ENCODE results near the gene NACA. TPM values are rescaled to one million over a fixed set of nuclear protein-coding genes. Genes with fewer than 3 reads are reported as not detected.
"Not testable (repeated sequence)": the region's sequence is repeated elsewhere in the genome, so short reads cannot be mapped to it uniquely, and the experiment has no call there.

The NACA gene
- total RNA-seq, 2 experiments from 2014 or later, result 1,098 to 1,103 TPM

DNA sequence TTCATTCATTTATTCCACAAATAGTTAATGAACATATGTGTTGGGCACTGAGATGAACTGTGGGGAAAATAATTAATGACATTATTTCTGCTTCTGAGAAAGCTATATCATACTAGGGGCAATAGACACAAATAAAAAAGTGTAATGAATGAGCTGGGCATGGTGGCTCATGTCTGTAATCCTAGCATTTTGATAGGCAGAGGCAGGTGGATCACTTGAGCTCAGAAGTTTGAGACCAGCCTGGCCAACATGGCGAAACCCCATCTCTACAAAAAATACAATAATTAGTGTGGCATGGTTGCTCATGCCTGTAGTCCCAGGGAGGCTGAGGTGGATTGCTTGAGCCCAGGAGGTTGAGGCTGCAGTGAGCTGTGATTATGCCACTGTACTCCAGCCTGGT lies 32.9 kb upstream of the NACA start:
- peaks cover 10% of the 10 kb centered on the region for H3K4me1 Mint-ChIP-seq (ENCODE audit: low read depth)
- DNase-seq, H3K4me3 Mint-ChIP-seq, H3K9me3 Mint-ChIP-seq, POLR2A ChIA-PET, H3K27ac Mint-ChIP-seq, H3K36me3 Mint-ChIP-seq, H3K27me3 Mint-ChIP-seq: not testable (repeated sequence)
- CTCF ChIA-PET, result interaction anchor here (0.5 to 4.6 kb wide), 17 partner anchors 39 to 471 kb away, joined by 3 to 80 read pairs (median 3); partner anchors contain the start of gene STAT6
- intact Hi-C loops (cut with micrococcal nuclease), result loop anchor here (1.0 to 5.0 kb wide), 4 partner anchors 79 to 353 kb away; partner anchors contain the start of gene STAT6

DNA sequence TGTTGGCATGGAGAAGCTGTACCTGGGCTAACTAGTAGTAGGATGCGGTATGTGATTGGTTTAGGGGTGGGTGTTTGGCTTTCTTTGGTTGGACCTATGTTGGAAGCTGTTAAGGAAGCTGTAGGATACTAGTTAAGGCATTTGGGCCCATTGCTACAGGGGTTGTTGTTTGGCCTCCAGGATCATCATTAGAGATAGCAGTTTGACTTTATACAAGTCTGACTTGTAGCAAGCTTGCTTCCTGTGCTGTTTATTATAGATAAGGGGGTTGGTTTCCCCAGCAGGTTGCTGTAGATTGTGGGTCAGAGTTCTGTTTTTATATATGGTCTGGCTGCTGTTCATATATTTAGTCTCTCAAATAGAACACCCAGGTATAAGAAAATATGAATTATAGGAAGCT lies 28.5 kb upstream of the NACA start:
- intact Hi-C loops (cut with micrococcal nuclease), result loop anchor here (2.0 to 5.0 kb wide), 2 partner anchors 67 to 429 kb away; no protein-coding TSS in a partner anchor
- H3K27ac Mint-ChIP-seq, result no peak overlapping the region
- no peak overlapping the region for H3K4me3 Mint-ChIP-seq
- peaks cover 2% of the 10 kb centered on the region for H3K9me3 Mint-ChIP-seq
- H3K36me3 Mint-ChIP-seq, result peaks cover 26% of the 10 kb centered on the region
- no peak for DNase-seq
- peaks cover 29% of the 10 kb centered on the region for H3K4me1 Mint-ChIP-seq (ENCODE audit: low read depth)
- H3K27me3 Mint-ChIP-seq, result no peaks in the 10 kb centered on the region
- ChIA-PET CTCF (interaction anchor here (0.6 to 4.2 kb wide), 10 partner anchors 50 to 430 kb away, joined by 3 to 31 read pairs (median 6); partner anchors contain the start of gene STAT6), POLR2A (interaction anchor here (0.7 kb wide), 2 partner anchors 27 to 248 kb away, joined by 3 to 4 read pairs; no protein-coding TSS in a partner anchor)

DNA sequence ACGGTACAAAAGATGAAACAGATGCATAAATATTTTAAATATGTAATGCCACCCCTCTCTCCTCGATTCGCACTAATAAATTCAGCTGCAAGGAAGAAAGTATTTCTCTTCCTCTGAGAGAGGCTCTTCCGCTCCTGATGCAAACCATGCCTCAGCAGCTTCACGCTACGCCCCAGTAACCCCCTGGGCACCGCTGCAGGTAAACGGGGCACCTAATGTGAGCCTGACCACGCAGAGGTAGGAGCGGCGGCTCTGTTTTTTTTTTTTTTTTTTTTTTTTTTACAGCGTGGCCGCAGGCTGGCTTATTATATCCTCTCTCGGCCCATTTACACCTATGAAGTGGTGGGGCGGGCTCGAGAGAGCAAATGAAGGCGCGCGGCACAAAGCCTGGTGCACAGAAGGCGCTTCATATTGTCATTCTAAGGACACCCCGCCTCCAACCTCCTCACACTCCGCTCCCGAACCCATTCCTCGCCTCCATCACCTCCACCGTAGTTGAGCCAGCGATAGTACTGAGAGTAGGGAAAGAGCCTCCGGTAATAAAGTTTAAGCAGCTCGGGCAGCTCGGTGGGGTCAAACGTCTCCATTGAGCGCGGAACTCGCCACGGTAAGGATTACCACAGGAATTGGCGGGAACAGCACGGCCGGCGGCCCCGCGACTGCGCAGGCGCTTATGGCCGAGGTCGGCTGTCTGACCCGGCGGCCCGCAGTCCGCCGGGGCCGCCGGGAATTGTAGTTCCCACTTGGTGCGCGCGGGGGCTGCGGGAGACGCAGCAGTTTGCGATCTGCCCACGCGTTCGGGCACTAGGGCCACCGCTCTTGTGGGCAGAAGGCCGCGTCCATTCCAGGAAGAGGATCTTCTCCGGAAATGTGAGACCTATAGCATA lies 26.9 kb upstream of the NACA start, which contains the start of gene PRIM1:
TSS of gene PRIM1 (minus strand) at position 612 of the 887 bp plus-strand sequence. CDS start at position 587, 25 bp downstream.
- Mint-ChIP-seq H3K36me3 (peaks cover 36% of the 10 kb centered on the region), H3K27me3 (no peaks in the 10 kb centered on the region), H3K4me3 (peak within 1 kb of the TSS; percentile 99), H3K27ac (peak within 1 kb of the TSS; percentile 99), H3K9me3 (no peaks in the 10 kb centered on the region), H3K4me1 (ENCODE audit: low read depth) (peaks cover 32% of the 10 kb centered on the region)
- POLR2A ChIA-PET, result interaction anchor here (0.5 to 2.5 kb wide), 5 partner anchors 26 to 778 kb away, joined by 3 to 12 read pairs (median 4); partner anchors contain the start of genes NACA and PTGES3
- intact Hi-C loops (cut with micrococcal nuclease), result loop anchor here (1.0 to 5.0 kb wide), 4 partner anchors 27 to 430 kb away; partner anchors contain the start of gene NACA
- CTCF ChIA-PET, result interaction anchor here (0.7 to 4.2 kb wide), 6 partner anchors 115 to 360 kb away, joined by 3 to 29 read pairs (median 4); partner anchors contain the start of gene STAT6
- peak; percentile 94 for DNase-seq

DNA sequence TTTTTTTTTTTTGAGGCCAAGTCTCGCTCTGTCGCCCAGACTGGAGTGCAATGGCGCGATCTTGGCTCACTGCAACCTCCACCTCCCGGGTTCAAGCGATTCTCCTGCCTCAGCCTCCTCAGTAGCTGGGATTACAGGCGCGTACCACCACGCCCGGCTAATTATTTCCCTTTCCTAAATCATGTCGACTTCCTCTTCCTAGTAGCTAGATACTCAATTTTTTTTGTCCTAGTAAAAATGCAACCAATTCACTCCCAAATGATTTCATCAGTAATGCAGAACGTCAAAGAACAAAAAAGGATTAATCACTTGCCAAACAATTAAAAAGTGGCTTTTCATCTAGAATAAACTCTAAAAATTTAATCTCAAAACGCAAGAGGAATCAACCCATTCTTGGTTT lies 25.5 kb upstream of the NACA start:
- H3K27ac Mint-ChIP-seq, DNase-seq, H3K27me3 Mint-ChIP-seq, H3K9me3 Mint-ChIP-seq: not testable (repeated sequence)
- peaks cover 45% of the 10 kb centered on the region for H3K36me3 Mint-ChIP-seq
- peaks cover 34% of the 10 kb centered on the region for H3K4me1 Mint-ChIP-seq (ENCODE audit: low read depth)
- peak overlapping the region; percentile 99 for H3K4me3 Mint-ChIP-seq
- intact Hi-C loops (cut with micrococcal nuclease), result loop anchor here (5.0 kb wide), 1 partner anchor 432 kb away; no protein-coding TSS in a partner anchor
- POLR2A ChIA-PET, result interaction anchor here (1.9 to 2.5 kb wide), 2 partner anchors 25 to 62 kb away, joined by 6 to 12 read pairs; partner anchors contain the start of genes NACA and PTGES3
- CTCF ChIA-PET, result interaction anchor here (0.9 to 1.9 kb wide), 3 partner anchors 114 to 374 kb away, joined by 3 to 6 read pairs (median 3); no protein-coding TSS in a partner anchor

DNA sequence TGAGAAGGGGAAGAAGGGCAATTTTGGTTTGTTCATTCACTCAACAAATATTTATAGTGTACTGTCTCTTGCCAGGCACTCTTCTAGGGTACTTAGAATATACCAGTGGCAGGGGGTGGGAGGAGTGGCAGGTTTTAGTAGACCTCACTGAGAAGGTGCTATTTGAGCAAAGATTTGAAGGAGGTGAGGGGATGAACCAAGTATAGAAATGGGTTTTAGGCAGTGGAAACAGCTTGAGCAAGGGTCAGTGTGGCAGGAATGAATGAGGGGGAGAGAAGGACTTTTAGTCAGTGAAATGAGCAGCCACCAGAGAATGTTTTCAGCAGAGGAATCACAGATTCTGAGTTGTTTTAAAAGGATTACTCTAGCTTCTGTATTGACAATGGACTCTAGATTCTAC lies 24.8 kb upstream of the NACA start:
- peak overlapping the region; percentile 59 for H3K4me3 Mint-ChIP-seq
- no peaks in the 10 kb centered on the region for H3K27me3 Mint-ChIP-seq
- DNase-seq, result no peak
- CTCF ChIA-PET, result interaction anchor here (1.1 kb wide), 1 partner anchor 251 kb away, joined by 5 read pairs; no protein-coding TSS in a partner anchor
- POLR2A ChIA-PET, result interaction anchor here (2.8 kb wide), 1 partner anchor 24 kb away, joined by 9 read pairs; the partner anchor contains the start of gene NACA
- H3K4me1 Mint-ChIP-seq (ENCODE audit: low read depth), result peaks cover 32% of the 10 kb centered on the region
- intact Hi-C loops (cut with micrococcal nuclease), result loop anchor here (5.0 kb wide), 1 partner anchor 432 kb away; no protein-coding TSS in a partner anchor
- H3K9me3 Mint-ChIP-seq, result no peaks in the 10 kb centered on the region
- peak overlapping the region; percentile 45 for H3K27ac Mint-ChIP-seq
- H3K36me3 Mint-ChIP-seq, result peaks cover 50% of the 10 kb centered on the region

DNA sequence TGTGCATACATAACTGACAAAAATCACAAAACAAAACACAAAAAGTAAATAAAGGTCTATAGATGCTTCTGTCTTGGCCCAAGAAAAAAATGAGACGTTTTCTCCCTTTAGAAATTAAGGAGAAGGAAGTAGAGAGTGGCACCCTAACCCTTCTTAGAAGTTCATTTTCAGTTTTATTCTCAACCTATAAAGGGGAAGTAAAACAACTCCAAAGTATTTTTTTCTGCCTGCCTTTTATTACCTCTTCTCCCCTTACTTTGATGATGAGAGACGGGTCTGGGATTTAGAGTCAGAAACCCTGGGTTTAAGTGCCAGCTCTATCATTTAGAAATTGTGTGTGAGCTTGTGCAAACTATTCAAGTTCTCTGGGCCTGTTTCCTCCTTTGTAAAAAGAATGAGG lies 24.3 kb upstream of the NACA start:
- CTCF ChIA-PET, result interaction anchor here (1.1 kb wide), 1 partner anchor 252 kb away, joined by 5 read pairs; no protein-coding TSS in a partner anchor

DNA sequence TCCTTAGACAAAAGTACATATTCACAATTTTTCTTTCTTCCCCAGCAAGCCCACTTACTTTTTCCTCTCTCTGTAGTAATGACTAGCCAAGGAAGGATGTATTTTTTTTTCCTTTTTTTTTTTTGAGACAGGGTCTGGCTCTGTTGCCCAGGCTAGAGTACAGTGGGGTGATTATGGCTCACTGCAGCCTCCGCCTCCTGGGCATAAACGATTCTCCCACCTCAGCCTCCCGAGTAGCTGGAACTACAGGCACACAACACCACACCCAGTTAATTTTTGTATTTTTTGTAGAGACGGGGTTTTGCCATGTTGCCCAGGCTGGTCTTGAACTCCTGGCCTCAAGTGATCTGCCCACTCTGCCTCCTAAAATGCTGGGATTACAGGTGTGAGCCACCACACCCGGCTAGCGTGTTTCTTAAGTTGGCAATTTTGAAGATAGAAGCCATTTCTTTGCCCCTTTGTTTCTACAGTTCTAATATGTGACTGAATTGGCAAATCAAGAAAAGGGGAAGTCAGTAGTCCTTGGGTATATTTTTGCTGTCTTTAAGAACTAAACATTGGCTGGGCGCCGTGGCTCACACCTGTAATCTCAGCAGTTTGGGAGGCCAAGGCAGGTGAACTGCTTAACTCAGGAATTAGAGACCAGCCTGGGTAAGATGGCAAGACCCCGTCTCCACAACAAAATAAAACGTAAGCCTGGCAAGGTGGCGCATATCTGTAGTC lies 3.2 kb upstream of the NACA start:
- DNase-seq, result no peak
- H3K9me3 Mint-ChIP-seq, result no peaks in the 10 kb centered on the region
- CTCF ChIA-PET, result no interaction called here
- no peak overlapping the region for H3K4me3 Mint-ChIP-seq
- no peaks in the 10 kb centered on the region for H3K27me3 Mint-ChIP-seq
- H3K4me1 Mint-ChIP-seq (ENCODE audit: low read depth), result peaks cover 14% of the 10 kb centered on the region
- peaks cover 43% of the 10 kb centered on the region for H3K36me3 Mint-ChIP-seq
- intact Hi-C loops (cut with micrococcal nuclease), result no loop called here
- H3K27ac Mint-ChIP-seq, result no peak overlapping the region
- POLR2A ChIA-PET, result interaction anchor here (1.0 kb wide), 1 partner anchor 92 kb away, joined by 3 read pairs; no protein-coding TSS in a partner anchor

More for the DNA sequence above, 24.3 kb upstream of the NACA start:
- Mint-ChIP-seq H3K9me3 (no peaks in the 10 kb centered on the region), H3K27me3 (no peaks in the 10 kb centered on the region), H3K4me3 (peak overlapping the region; percentile 59), H3K27ac (peak overlapping the region; percentile 45), H3K36me3 (peaks cover 52% of the 10 kb centered on the region), H3K4me1 (ENCODE audit: low read depth) (peaks cover 32% of the 10 kb centered on the region)
- no peak for DNase-seq
- POLR2A ChIA-PET, result interaction anchor here (2.8 kb wide), 1 partner anchor 23 kb away, joined by 9 read pairs; the partner anchor contains the start of gene NACA
- intact Hi-C loops (cut with micrococcal nuclease), result no loop called here

DNA sequence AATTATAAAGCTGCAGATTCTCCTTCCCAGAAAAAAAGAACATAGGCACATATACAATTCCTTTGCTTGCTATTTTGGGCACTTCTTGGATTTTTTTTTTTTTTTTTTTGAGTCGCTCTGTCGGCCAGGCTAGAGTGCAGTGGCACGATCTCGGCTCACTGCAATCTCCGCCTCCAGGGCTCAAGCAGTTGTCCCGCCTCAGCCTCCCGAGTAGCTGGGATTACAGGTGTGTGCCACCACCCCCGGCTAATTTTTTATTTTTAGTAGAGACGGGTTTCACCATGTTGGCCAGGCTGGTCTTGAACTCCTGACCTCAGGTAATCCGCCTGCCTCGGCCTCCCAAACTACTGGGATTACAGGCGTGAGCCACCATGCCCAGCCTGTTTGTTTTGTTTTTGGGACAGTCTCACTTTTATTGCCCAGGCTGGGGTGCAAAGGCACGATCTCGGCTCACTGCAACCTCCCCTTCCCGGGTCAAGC lies 1.1 kb upstream of the NACA start:
- Mint-ChIP-seq H3K27ac (peak overlapping the region; percentile 94), H3K4me1 (ENCODE audit: low read depth) (peaks cover 33% of the 10 kb centered on the region), H3K4me3 (peak overlapping the region; percentile 96), H3K36me3 (peaks cover 56% of the 10 kb centered on the region)
- H3K27me3 Mint-ChIP-seq; intact Hi-C loops (cut with micrococcal nuclease); DNase-seq; H3K9me3 Mint-ChIP-seq: not testable (repeated sequence)
- POLR2A ChIA-PET, result interaction anchor here (0.9 to 2.2 kb wide), 10 partner anchors 10 to 97 kb away, joined by 4 to 26 read pairs (median 8); partner anchors contain the start of genes BAZ2A, PRIM1 and PTGES3
- CTCF ChIA-PET, result interaction anchor here (0.8 to 1.4 kb wide), 2 partner anchors 89 to 488 kb away, joined by 3 to 4 read pairs; no protein-coding TSS in a partner anchor

DNA sequence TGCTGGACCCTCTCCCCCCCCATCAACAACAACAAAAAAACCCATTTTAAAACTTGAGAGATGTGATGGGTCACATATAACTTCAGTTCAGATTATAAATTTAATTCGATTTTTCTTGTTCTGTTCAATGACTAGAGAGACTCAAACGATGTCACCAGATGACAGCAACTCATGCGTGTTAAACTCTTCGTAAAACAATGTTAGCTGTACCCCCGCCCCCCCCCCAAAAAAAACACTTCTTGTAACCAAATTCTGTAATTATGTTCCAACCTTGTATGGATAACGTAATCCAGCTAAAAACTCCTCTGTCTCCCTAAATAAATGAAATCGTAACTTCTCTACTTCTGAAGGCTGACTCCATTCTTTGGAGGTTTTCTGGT lies 614 bp upstream of the NACA start:
- H3K9me3 Mint-ChIP-seq, result no peaks in the 10 kb centered on the region
- DNase-seq, result no peak
- H3K36me3 Mint-ChIP-seq, result peaks cover 57% of the 10 kb centered on the region
- H3K4me3 Mint-ChIP-seq, result peak overlapping the region; percentile 96
- POLR2A ChIA-PET, result interaction anchor here (0.6 to 2.2 kb wide), 17 partner anchors 10 to 273 kb away, joined by 3 to 26 read pairs (median 4); partner anchors contain the start of genes ATP5F1B, BAZ2A, PRIM1 and PTGES3
- H3K27ac Mint-ChIP-seq, result peak overlapping the region; percentile 94
- peaks cover 38% of the 10 kb centered on the region for H3K4me1 Mint-ChIP-seq (ENCODE audit: low read depth)
- intact Hi-C loops (cut with micrococcal nuclease), result loop anchor here (1.0 to 2.0 kb wide), 5 partner anchors 27 to 89 kb away; partner anchors contain the start of genes PRIM1 and PTGES3
- CTCF ChIA-PET, result interaction anchor here (0.7 to 1.4 kb wide), 4 partner anchors 39 to 488 kb away, joined by 3 to 4 read pairs (median 4); partner anchors contain the start of gene ATP5F1B
- no peaks in the 10 kb centered on the region for H3K27me3 Mint-ChIP-seq

DNA sequence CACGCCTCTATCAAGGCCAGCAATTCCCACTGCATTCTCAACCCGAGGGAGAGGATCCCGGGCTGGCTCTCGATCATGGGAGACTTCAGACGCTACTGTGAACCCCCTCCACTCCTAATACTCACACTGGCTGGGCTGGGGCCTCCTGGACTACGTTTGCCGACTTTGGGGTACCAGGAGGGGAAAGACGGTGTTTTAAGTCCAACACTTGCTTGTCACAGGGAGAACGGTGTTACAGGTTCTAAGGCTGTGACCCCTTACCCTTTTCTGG lies 463 bp downstream of the NACA start:
- Mint-ChIP-seq H3K27ac (peak overlapping the region; percentile 94), H3K36me3 (peaks cover 65% of the 10 kb centered on the region), H3K4me1 (ENCODE audit: low read depth) (peaks cover 49% of the 10 kb centered on the region), H3K9me3 (no peaks in the 10 kb centered on the region), H3K4me3 (peak overlapping the region; percentile 96), H3K27me3 (no peaks in the 10 kb centered on the region)
- no peak for DNase-seq
- POLR2A ChIA-PET, result interaction anchor here (0.8 to 4.7 kb wide), 8 partner anchors 27 to 388 kb away, joined by 4 to 29 read pairs (median 12); partner anchors contain the start of genes PRIM1 and PTGES3
- intact Hi-C loops (cut with micrococcal nuclease), result loop anchor here (2.0 kb wide), 1 partner anchor 88 kb away; no protein-coding TSS in a partner anchor
- CTCF ChIA-PET, result interaction anchor here (1.1 kb wide), 1 partner anchor 38 kb away, joined by 4 read pairs; no protein-coding TSS in a partner anchor

Data from activated CD4-positive, alpha-beta memory T cell treated with anti-CD3 and anti-CD28 coated beads for 36 hours (primary cell).